COR-L47 (cell line): ENCODE results near the gene SLC44A1.

Source experiments
- DNase-seq: peaks from one replicate; lab custom pipeline; 2025; lab: John Stamatoyannopoulos, UW

Gene SLC44A1

DNA sequence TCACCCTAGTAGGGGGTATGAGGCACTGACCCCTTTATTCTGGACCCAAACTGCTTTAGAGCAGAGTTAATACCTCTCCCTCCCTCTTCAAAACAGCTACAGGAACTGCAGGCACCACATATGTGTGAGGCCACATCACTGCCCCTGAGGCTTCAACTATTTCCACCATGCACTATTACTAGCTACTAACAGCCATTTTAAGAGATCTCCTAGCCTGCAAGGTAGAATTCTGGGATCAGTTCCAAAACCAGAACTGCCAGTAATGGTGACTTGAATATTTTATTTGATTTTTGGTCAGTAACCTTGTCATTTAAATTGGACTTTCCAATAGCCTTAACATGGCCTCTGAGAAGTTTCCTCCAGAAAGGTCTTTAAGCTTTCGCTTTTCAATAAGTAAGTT is 148.1 kb downstream of the SLC44A1 start:
- DNase-seq = no peak

DNA sequence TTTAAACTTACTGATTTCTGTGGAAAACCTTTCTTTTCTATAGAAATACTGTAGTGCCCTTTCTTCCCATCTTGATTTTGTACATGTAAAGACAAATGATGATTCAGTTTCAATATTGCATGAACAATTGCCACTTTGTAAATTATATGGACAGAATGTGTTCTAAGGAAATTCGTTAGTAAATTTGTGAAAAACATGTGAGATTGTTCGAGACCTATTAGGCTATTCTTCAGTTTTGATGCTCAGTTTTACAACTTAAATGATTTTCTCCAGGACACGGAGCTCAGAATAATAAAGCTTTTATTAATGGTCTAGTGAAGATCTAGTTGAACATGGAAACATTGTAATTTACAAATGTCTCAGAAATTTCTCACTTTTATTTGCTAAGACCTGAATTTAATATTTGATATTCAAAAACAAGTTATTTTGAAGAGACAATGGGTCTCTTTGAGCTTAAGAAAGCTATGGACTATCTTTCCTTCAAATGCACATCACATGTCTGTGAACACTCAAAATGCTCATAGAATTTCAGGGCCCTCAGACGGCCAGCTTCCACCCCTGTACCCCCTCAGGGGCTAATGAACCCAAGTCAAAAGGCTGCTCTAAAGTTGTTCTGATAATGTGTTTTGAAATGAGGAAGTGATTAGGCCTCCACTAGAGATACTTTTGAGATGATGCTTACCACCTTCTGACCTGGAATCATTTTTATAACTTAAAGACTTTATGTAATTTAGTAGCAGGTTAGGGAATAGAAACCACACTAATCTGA is 149.3 kb downstream of the SLC44A1 start:
- DNase-seq = no peak

DNA sequence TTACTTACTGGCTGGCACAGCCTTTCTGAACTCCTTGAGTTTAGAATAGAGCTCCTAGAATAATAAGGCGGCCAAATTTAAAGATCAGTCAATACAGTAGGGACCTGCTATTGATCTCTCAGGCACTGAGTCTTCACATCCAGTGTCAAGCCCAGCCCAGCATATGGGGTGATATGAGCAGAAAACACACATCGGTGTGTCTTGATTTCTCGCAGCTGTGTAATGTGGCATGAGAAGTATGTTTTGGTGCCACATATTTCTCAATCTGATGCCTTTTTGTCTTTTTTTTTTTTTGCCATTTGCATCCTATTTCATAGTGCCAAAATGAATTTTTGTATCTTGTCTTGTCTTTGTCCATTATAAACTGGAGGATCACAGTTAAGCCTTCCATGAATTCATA is 152.0 kb downstream of the SLC44A1 start:
- no peak for DNase-seq

DNA sequence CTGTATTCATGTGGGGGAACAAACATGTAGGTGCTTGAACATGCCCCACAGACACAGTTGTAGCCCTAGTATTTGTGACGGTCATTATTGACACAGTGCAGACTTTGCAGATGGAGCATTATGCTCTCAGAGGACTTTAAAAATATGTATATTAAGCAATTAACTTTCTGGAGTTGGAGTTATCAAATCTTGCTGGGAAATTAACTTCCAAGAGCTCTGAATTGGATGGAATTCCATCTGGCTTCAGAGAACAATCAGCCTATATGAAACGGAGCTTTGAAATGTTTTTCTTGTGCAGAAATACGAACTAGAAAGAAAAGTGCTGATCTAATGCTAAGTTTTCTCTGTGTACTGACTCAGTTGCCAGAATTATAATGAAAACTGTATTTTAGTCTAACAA is 152.4 kb downstream of the SLC44A1 start:
- no peak for DNase-seq

DNA sequence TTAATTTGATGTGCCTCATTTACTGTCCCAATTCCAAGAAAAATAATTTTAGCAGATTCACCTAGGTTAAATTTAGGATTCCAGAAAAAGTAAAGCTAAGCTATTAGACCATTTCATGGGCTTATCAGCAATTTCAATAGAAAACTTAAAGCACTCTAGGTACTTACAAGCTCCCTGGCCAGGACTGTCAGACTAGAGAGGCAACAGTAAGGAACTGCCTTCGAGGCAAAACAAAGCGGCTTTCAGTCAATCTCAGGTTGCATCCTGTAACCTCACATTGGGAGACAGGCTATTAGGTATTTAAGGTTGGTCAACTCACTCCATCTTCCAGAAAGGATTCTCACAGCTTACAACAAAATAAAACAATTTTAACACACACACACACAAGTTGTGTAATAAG is 154.7 kb downstream of the SLC44A1 start:
- DNase-seq = no peak

DNA sequence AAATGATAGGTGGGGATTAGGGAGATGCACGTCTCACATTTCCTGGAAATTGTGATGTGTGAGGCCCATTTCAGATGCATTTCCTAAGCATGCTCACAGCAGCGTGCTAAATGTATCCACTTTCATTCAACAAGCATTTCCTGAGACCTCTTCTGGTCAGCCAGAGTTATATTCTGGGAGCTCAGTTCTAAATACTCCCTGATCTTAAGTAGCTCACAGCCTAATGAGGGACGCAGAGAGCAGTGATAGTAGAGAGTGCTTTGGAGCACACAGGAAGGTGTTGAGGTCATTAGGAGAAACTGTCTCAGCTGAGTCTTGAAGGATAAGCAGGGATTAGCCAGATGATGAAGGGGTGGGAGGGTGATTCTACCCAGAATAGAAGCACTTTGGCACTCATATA is 157.2 kb downstream of the SLC44A1 start:
- peak; percentile 2 for DNase-seq

DNA sequence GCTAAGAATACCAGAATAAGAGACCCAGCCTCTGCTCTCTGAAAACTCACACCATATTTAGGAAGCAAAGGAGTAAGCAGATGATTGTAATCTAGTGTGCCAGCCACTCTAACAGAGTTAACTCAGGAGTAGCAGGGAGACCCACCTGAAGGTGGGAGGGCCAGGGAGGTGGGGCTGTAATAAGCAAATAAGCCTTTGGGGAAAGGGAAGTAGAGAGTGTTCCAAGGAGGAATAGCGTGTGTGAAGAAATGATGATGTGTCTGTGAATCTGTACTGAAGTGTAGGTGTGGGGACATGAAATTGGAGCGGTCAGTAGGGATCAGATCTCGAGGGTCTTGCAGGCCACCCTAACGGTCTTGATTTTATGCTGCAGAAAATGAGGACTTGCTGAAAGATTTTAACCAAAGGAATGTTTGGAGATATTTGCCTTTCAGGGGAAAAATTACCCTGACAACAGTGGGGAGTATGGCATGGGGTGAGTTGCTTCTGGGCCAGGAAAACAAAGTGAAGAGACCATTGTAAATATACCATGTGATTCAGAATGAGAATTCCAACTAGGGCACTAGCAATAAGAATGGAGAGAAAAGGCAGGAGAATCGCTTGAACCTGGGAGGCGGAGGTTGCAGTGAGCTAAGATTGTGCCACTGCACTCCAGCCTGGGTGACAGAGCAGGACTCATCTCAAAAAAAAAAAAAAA is 159.2 kb downstream of the SLC44A1 start:
- DNase-seq = no peak

DNA sequence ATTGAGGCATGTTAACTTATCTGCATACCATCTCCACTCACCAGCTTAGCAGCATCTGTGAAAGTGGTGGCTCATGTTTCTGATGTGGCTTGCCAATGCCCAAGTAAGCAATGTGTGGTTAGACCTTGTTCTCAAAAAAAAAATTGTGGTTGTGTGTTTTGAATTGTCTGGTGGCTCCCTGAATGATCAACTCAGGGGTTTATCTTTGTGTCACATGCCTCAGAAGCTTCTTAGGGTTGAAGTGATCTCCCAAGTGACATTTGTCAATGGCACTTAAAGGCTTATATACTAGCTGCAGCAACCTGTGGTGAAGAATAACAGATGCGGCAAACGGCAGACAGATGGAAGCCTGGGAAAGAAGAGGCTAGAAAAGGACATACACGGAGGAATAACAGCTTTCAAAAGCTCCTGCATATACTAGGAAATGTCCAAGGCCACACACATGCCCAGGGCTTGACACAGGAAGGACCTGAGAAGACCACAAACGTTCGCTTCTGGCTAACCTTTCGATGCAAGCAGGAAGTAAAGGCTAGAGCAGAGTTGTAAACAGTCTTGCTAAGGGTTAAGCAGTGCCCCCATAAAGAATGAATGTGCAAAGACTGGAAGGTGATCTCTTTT is 161.2 kb downstream of the SLC44A1 start:
- no peak for DNase-seq

DNA sequence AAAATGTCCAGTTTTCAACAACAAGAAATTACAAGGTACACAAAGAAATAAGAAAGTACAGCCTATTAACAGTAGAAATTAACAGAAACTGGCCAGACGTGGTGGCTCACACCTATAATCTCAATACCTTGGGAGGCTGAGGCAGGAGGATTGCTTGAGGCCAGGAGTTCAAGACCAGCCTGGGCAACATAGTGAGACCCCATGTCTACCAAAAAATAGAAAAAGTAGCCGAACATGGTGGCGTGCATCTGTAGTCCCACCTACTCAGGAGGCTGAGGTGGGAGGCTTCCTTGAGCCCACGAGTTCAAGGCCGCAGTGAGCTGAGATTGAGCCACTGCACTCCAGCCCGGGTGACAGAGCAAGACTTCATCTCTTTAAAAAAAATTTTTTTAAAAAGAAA is 161.9 kb downstream of the SLC44A1 start:
- DNase-seq = no peak

DNA sequence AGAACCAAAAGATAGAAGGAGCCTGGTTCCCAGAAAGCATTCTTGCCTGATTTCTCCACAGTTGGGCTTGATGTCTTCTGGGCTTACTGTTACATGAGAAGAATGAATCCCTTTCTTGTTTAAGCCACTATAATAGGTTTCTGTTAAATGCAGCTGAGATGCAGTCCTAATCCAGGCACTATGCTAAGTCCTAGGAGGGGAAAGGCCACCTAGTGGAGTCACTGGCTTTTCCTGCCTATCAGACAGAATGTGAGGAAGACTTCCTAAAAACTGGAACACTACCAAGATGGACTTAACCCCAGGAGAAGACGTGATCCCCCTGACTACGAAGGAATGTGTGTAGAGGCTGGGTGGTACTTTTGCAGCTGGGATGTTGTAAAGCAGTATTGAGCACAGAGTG is 169.1 kb downstream of the SLC44A1 start:
- DNase-seq = peak; percentile 34

DNA sequence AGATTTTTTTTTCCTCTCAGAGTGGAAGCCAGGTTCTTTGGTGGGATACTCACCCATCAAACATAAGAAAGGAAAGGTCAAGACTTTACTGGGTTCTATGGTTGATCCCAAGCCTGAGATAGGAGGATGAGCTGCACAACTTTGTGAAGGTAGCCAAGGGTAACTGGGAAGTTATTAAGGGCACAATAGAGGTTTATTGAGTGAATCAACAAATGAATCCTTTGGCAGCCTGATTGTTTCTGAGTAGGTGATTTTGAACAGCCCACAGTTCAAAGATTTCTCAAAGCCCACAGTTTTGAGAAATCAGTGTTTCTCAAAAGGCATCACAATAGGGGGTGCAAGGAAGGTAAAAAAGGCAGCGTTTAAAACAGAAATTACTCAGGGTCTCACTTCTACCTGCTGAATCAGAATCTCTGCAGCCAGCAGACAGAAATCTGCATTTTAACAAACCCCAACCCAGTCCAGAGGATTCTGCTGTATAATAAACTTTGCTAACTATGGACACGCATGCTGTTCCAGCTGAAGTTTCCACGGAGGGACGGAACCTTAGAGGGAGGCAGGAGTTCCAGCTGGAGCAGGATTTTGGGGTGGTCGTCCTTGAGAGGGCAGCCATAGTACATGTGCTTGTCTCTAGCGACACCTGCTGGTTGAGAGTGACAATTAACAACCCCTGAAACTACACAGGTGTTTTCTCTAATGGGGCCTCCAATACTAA is 170.7 kb downstream of the SLC44A1 start:
- DNase-seq = peak; percentile 42

DNA sequence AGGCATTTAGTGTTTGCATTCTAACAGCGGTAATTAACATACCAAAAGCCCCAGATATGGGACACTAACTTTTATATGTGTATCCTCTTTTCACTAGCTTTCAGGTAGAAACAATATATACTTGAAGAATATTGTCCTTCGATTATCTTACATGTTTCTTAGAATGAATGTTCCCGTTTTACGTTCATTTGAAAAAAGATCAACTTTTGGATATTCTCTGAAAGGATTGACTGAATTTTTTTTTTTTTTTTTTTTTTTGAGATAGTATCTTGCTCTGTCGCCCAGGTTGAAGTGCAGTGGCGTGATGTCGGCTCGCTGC is 171.2 kb downstream of the SLC44A1 start:
- DNase-seq = no peak

DNA sequence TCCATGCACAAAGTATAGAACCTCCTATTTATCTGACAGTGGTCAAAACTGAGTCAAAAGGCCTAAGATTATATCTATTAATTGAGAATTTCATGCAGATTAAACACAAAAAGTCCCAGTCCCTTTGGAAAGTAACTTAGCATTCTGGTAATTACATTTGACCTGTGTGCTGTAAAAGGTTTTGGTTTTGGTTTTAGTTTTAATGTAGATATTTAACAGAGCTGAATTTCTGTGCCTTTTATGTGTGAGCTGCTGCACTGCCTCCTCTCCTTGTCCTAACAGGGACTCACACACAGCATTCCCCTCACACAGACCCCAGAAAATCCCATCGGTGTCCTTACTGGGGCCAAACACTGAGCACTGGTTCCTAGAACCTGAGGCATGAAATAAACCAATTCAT is 172.4 kb downstream of the SLC44A1 start:
- no peak for DNase-seq

DNA sequence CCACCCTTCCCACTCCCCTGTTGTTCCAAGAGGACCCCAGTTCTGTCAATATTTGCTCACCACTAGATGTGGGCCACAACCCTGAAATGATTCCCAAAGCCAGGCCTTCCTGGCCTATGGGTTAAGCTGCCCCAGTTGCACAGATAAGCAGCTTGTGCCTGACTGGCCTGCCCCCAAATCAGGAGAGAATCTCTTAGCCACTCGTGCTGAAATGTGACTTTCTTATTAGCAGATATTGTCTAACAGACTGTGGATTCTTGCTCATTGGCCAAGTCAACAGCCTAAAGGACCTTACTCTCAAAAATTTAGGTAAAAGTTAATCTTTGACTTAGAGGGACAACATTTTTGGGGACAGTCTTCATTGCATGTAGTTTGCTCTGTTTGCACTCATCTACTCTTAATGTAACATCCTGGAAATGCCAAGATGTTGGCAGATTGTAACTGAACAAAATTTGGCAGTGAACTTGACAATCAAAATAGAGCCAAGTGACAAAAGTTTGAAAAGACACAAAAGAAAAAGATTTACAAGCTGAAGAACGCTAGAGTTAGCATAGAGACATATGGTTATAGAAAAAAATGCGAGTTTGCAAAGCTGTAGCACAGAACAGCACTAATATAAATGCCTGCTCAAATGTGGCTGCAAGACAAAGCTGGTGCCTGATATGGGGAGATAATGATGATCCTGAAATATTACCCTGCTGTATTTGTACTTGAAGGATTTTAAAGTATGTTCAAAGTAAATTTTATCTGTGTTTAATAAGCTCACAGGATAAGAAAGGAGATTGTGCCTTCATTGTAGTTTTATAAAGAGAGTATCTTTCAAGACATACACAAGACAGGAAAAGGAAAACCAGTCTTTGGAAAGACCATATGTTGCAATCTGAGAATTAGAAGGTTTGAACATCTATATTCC is 174.4 kb downstream of the SLC44A1 start:
- DNase-seq = no peak

DNA sequence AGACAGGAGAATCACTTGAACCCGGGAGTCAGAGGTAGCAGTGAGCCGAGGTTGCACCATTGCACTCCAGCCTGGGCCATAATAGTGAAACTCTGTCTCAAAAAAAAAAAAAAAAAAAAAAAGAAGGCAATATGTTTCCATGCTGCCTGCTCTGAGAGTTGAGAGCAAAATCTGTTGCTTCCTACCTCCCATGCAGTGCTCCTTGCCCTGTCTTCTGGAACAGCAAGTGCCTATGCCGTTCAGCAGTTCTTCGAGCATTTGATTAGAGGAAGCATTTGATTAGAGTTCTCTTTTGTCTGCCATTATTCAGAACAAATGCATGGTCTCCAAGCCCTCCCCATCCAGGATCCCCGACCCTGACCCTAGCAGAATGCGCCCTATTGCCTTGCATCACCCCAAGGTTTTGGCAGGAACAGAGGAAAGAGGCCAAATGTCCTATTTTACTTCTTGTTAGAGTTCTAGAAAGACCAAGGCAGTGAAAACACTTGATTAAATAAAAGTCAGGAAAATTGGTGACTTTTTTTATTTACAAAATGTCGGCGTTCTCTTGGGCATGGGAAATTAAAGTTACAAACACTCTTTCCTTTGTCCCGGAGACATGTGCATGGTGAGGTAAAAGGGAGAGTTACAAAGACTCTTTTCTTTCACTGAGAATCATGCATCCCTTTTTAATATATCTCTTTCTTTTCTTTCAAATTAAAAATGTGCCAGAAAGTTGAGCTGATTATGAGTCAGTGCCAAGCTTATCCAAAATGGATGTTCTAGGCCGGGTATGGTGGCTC is 175.6 kb downstream of the SLC44A1 start:
- no peak for DNase-seq

DNA sequence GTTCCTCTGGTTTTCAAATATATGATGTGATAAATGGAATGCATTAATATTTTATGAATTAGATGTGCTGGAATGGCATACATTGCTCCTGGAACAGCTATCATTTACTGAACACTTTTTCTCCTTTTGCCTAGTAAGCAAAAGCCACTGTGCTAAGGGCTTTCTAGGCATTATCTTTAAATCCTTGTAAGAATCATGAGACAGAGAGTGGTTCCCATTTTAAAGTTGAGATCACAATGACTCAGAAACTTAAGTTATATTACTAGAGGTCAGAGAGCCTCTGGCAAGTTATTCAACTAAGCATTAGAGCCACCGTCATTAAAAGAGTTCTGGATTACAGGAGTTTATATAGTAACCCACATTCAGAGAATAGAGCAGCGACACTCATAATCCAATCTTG is 176.7 kb downstream of the SLC44A1 start:
- no peak for DNase-seq

DNA sequence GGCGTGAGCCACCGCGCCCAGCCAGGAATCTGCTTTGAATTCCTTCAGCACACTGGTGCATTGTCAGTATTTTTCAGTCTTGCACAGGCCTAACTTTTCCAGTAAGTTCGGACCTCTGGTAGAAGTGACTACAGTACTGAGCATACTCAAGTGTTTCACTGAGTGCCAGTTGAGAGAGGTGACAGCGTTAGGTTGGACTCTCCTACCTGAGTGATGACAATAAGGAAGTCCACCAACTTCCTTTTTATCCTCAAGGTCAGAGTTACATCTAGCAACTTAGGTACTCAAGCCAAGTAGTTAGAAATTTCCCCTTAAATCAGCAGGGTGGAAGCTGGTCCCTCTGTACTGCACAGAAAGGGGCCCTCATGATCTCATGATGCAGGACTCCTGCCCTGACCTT is 177.4 kb downstream of the SLC44A1 start:
- no peak for DNase-seq

DNA sequence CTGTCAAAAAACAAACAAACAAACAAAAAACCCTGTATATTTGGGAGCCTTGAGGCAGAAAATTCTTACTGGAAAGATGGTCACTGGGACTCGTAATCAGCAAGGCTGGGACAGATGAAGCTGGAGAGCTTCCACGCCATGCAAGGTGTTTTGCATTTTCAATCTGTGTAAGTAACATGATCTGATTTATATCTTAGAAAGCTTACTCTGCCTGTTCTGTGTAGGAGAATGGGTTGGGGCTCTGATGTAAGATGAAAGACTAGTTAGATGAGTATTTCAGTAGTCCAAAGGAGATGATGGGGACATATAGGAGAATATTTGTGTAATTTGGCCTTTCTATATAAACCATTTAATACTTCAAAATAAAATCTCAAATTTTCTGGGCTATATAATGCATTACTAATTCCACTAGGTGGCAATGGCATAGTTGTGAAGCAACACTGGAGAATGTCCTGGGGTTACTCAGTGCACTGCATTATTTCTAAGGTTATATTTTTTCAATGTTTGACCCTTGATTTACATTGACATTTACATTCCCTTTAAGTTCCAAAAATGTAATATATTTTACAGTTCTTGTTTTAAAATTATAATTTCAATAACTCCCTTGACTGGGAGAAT is 181.5 kb downstream of the SLC44A1 start:
- DNase-seq = peak; percentile 12

DNA sequence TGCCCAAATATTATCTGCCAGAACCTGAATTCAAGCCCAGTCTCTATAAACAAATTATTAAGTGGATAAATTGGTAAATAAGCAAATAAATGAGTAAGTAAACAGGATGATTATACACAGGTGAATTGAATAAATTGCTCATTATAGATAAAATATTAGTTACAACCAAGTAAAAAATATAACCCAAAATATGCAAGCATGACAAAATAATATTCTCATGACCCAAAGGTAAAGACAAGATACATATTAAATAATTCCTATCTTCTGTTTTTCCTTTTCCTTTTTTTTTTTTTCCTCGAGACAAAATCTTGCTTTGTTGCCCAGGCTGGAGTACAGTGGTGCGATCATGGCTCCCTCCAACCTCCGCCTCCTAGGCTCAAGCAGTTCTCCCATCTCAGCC is 182.2 kb downstream of the SLC44A1 start:
- no peak for DNase-seq

DNA sequence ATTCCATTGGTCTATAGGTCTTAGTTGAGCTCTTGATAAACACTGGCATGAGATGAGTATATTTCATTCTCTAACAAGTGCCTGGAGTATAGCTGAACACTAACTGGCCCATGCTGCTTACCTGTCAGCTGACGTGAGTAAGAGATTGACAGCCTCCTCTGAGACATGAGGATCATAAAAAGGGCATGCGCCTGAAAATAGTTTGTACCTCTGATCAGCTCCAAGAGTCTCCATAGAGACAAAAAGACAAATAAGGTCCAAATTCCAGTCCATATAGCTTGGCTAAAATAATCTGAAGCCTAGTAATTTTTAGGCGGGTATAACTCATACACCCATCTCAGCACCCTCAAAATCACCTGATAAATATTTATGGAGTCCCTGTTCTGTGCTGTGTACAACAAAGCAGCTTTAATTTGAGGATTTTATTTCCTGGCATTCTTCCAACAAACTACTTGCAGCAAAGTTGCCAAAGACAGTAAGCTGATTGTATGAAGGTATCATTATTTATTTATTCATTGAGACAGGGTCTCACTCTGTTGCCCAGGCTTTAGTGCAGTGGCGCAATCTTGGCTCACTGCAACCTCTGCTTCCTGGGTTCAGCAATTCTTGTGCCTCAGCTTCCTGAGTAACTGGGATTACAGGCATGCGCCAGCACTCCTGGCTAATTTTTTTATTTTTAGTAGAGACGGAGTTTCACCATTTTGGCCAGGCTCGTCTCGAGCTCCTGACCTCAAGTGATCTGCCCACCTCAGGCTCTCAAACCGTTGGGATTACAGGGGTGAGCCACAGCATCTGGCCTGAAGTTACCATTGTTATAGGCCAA is 187.2 kb downstream of the SLC44A1 start:
- DNase-seq = no peak
